Osteocyte (in vitro differentiated cells): ENCODE results near the gene GMEB2. TPM values are rescaled to one million over a fixed set of nuclear protein-coding genes. Genes with fewer than 3 reads are reported as not detected.
A peak's percentile ranks its signal among the peaks of the same experiment; 100 is the strongest.
"Not testable (repeated sequence)": the region's sequence is repeated elsewhere in the genome, so short reads cannot be mapped to it uniquely, and the experiment has no call there.

Source experiments
- DNase-seq: peaks from one replicate; pipeline ENCODE4 v3.0.0; 2021; ENCODE audit warnings: mixed read lengths; ENCODE audit not compliant: unreplicated experiment; ENCODE audit errors: extremely low spot score
- H3K27ac Mint-ChIP-seq: one replicate; pipeline ENCODE4 v1.8.0; 2021; ENCODE audit warnings: mild to moderate bottlenecking, mixed read lengths; ENCODE audit not compliant: unreplicated experiment
- H3K27me3 Mint-ChIP-seq: one replicate; pipeline ENCODE4 v1.8.0; 2021; ENCODE audit warnings: mixed read lengths; ENCODE audit not compliant: unreplicated experiment
- H3K36me3 Mint-ChIP-seq: one replicate; pipeline ENCODE4 v1.8.0; 2021; ENCODE audit warnings: mixed read lengths; ENCODE audit not compliant: unreplicated experiment
- H3K4me1 Mint-ChIP-seq: one replicate; pipeline ENCODE4 v1.8.0; 2021; ENCODE audit warnings: mixed read lengths; ENCODE audit not compliant: unreplicated experiment
- H3K4me3 Mint-ChIP-seq: one replicate; pipeline ENCODE4 v1.8.0; 2021; ENCODE audit warnings: mild to moderate bottlenecking, moderate library complexity, mixed read lengths; ENCODE audit not compliant: unreplicated experiment
- H3K9me3 Mint-ChIP-seq: one replicate; pipeline ENCODE4 v1.8.0; 2021; ENCODE audit warnings: mixed read lengths; ENCODE audit not compliant: unreplicated experiment
- total RNA-seq: library from RNA; stranded (reverse); gene quantifications from 2 replicates; pipeline ENCODE4 v1.2.1, GENCODE V29; 2021
- TF ChIP-seq, protein P1 (sequence below): fragments of 200-600 bp; sonication (generic); IDR thresholded peaks from 2 replicates; pipeline ENCODE4 v1.5.0; 2021; ENCODE audit warnings: antibody characterized with exemption, mild to moderate bottlenecking, moderate library complexity

Gene GMEB2
- total RNA-seq, 1 donor from 2014 or later = 12.1 TPM

DNA sequence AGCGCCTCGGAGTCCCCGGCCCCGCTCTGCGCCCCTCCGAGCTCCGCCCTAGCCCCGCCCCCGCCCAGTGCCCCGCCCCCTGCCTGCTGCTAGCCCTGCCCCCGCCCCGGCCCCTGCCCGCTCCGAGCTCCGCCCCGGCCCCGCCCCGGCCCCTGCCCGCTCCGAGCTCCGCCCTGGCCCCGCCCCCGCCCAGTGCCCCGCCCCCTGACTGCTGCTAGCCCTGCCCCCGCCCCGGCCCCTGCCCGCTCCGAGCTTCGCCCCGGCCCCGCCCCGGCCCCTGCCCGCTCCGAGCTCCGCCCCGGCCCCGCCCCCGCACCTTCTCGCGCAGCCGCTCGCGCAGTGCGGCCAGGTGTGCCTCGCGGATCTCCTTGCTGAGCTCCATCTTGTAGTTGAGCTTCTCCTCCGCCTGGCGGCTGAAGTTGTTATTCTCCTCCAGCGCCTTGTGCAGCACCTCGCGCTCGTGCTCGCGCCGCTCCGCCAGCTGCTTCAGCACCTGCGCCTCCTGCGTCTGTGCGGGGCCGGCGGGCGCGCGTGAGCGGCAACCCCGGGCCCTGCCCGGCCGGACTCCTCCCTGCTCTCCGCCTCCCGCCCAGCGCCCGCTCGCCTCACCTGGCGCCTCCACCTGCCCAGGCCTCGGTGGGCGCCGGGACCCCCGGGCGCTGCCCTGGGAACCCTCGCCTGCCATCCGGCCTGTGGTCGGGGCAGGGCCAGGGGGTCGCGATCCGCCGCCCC lies 15.1 kb upstream of the GMEB2 start:
- H3K36me3 Mint-ChIP-seq = no peaks in the 10 kb centered on the region

GRCh38 chr20:63641146-63641791 lies 14.4 kb upstream of the GMEB2 start:
- Mint-ChIP-seq H3K27ac (no peak overlapping the region), H3K4me3 (no peak overlapping the region), H3K36me3 (no peaks in the 10 kb centered on the region), H3K9me3 (no peaks in the 10 kb centered on the region), H3K4me1 (peaks cover 6% of the 10 kb centered on the region), H3K27me3 (no peaks in the 10 kb centered on the region)
- DNase-seq = no peak
- TF ChIP-seq, protein P1, sequence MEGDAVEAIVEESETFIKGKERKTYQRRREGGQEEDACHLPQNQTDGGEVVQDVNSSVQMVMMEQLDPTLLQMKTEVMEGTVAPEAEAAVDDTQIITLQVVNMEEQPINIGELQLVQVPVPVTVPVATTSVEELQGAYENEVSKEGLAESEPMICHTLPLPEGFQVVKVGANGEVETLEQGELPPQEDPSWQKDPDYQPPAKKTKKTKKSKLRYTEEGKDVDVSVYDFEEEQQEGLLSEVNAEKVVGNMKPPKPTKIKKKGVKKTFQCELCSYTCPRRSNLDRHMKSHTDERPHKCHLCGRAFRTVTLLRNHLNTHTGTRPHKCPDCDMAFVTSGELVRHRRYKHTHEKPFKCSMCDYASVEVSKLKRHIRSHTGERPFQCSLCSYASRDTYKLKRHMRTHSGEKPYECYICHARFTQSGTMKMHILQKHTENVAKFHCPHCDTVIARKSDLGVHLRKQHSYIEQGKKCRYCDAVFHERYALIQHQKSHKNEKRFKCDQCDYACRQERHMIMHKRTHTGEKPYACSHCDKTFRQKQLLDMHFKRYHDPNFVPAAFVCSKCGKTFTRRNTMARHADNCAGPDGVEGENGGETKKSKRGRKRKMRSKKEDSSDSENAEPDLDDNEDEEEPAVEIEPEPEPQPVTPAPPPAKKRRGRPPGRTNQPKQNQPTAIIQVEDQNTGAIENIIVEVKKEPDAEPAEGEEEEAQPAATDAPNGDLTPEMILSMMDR = no peak

More for the DNA sequence above, 15.1 kb upstream of the GMEB2 start:
- H3K9me3 Mint-ChIP-seq = no peaks in the 10 kb centered on the region
- H3K27me3 Mint-ChIP-seq = no peaks in the 10 kb centered on the region
- peaks cover 6% of the 10 kb centered on the region for H3K4me1 Mint-ChIP-seq
- TF ChIP-seq, protein P1 = peak; percentile 51
- H3K4me3 Mint-ChIP-seq = peak overlapping the region; percentile 66
- peak; percentile 92 for DNase-seq
- no peak overlapping the region for H3K27ac Mint-ChIP-seq

DNA sequence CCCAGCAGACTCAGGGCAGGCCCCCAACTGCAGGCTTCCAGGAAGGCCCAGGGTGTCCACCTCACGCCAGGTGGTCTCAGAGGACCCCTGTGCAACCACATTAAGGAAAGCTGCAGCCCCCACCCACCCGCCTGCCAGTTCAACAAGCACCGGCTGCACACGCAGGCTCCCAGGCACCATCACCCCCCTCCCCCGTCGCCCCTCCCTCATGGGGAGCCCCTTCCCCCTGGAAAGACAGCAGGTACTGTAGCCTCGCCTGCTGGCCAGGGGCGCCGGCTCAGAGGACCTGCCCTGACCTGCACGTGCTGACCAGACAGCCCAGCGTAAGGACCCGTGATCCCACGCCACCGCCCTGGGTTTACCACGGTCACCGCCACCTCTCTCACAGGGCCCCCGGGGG lies 13.8 kb upstream of the GMEB2 start:
- not testable (repeated sequence) for H3K36me3 Mint-ChIP-seq, H3K4me3 Mint-ChIP-seq, H3K27me3 Mint-ChIP-seq

DNA sequence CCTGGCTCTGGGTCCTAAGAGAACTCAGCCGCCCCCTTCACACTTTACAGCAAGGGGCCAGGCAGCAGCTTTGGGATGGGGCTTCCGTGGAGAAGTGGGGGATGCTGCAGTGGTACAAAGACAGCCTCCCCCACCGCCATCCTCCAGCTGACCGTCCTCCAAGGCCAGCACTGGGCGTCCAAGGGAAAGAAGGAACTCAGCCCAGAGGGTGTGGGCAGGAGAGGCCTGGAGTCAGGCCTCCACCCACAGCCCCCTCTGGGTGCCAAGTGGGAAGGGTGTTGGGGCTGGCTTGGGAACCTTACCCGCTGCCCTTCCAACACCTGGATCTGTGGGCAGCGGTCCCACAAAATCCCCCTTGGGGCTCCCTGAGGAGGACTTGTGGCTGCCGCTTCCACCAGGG lies 13.2 kb upstream of the GMEB2 start:
- peaks cover 6% of the 10 kb centered on the region for H3K4me1 Mint-ChIP-seq
- no peak for DNase-seq
- H3K27ac Mint-ChIP-seq = no peak overlapping the region
- H3K9me3 Mint-ChIP-seq = no peaks in the 10 kb centered on the region
- H3K4me3 Mint-ChIP-seq = no peak overlapping the region
- H3K27me3 Mint-ChIP-seq = no peaks in the 10 kb centered on the region
- TF ChIP-seq, protein P1 = no peak
- H3K36me3 Mint-ChIP-seq = no peaks in the 10 kb centered on the region

More for the DNA sequence above, 13.8 kb upstream of the GMEB2 start:
- H3K9me3 Mint-ChIP-seq, DNase-seq, H3K4me1 Mint-ChIP-seq, H3K27ac Mint-ChIP-seq: not testable (repeated sequence)

DNA sequence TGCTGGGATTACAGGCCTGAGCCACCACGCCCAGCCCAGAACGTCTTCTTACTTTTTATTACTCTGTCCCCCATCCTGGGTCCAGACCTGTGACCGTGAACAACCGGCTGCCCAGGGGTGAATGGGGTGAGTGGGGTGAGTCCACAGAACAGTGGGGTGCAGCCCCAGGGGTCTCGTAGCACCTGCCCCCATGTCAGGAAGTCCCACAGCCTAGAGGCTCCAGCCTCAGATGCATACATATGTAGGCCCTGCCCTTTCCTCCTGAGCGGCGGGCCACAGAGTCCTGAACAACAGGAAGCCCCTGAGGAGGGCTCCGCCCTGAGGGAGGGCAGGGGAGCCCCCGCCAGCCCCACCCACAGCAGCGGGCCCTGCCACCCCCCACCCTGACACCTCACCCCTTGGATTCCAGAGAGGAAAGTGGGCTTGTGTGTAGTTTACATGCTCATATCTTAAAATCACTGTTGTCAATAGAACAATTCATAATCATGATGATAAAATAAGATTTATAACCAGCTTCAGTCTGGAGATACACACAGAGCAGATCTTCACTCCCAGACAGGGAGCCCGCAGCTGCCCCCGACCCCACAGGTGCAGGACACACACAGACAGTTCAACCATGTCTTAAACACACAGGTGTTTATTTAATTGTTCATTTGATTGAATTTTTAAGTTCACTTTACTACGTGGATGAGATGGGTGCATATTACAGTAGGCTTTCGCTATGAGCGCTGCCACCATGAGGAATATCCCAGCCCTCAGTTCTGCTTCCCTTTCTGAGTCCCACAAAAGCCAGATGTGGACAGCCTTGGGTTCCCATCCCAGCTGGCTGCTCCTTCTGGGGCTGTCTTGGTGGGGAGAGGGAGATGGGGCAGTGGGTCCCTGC lies 12.4 kb upstream of the GMEB2 start:
- Mint-ChIP-seq H3K36me3 (no peaks in the 10 kb centered on the region), H3K9me3 (no peaks in the 10 kb centered on the region)

More for the DNA sequence above, 12.4 kb upstream of the GMEB2 start:
- peaks cover 6% of the 10 kb centered on the region for H3K4me1 Mint-ChIP-seq
- TF ChIP-seq, protein P1 = no peak
- no peak overlapping the region for H3K4me3 Mint-ChIP-seq
- H3K27ac Mint-ChIP-seq = no peak overlapping the region
- no peak for DNase-seq
- no peaks in the 10 kb centered on the region for H3K27me3 Mint-ChIP-seq
